Measurements from ENCODE around the gene PPCDC.
A peak's percentile ranks its signal among the peaks of the same experiment; 100 is the strongest.

Gene PPCDC

GRCh38 chr15:75054172-75054897 is 30.9 kb downstream of the PPCDC start:
- no peak overlapping the region for H3K4me3 ChIP-seq (ENCODE audit: low read depth, low read length)
- peak; percentile 69 for DNase-seq (ENCODE audit: low read depth)
- TF ChIP-seq CTCF (IDR thresholded peaks at IDR 0.05; ENCODE audit: control insufficient read depth, extremely low read depth, insufficient read depth): no peak

GRCh38 chr15:75056036-75056435 is 32.6 kb downstream of the PPCDC start:
- H3K4me3 ChIP-seq (ENCODE audit: low read depth, low read length): no peak overlapping the region
- no peak for DNase-seq (ENCODE audit: low read depth)
- no peak for TF ChIP-seq CTCF (IDR thresholded peaks at IDR 0.05; ENCODE audit: control insufficient read depth, extremely low read depth, insufficient read depth)

GRCh38 chr15:75058127-75058905 is 34.9 kb downstream of the PPCDC start:
- no peak for TF ChIP-seq CTCF (IDR thresholded peaks at IDR 0.05; ENCODE audit: control insufficient read depth, extremely low read depth, insufficient read depth)
- no peak for DNase-seq (ENCODE audit: low read depth)

GRCh38 chr15:75059607-75060006 is 36.2 kb downstream of the PPCDC start:
- no peak for TF ChIP-seq CTCF (IDR thresholded peaks at IDR 0.05; ENCODE audit: control insufficient read depth, extremely low read depth, insufficient read depth)
- H3K4me3 ChIP-seq (ENCODE audit: low read depth, low read length): no peak overlapping the region
- DNase-seq (ENCODE audit: low read depth): no peak

More at GRCh38 chr15:75058127-75058905, 34.9 kb downstream of the PPCDC start:
- no peak overlapping the region for H3K4me3 ChIP-seq (ENCODE audit: low read depth, low read length)

- no peak for TF ChIP-seq CTCF (IDR thresholded peaks at IDR 0.05; ENCODE audit: control insufficient read depth, extremely low read depth, insufficient read depth)
- H3K4me3 ChIP-seq (ENCODE audit: low read depth, low read length): no peak overlapping the region
- DNase-seq (ENCODE audit: low read depth): no peak
Measured at GRCh38 chr15:75061272-75061671, 37.9 kb downstream of the PPCDC start.

GRCh38 chr15:75062706-75063105 is 39.3 kb downstream of the PPCDC start:
- H3K4me3 ChIP-seq (ENCODE audit: low read depth, low read length): no peak overlapping the region
- TF ChIP-seq CTCF (IDR thresholded peaks at IDR 0.05; ENCODE audit: control insufficient read depth, extremely low read depth, insufficient read depth): no peak
- DNase-seq (ENCODE audit: low read depth): no peak

Measured in LNCaP clone FGC (cell line).